Epithelial cell of proximal tubule (primary cell): Measurements from ENCODE around the gene DLK1. TPM values are rescaled to one million over a fixed set of nuclear protein-coding genes. Genes with fewer than 3 reads are reported as not detected.

Experiments
- DNase-seq: peaks from one replicate; pipeline ENCODE4 v3.0.0-alpha.2; 2011; ENCODE audit warnings: low read depth
- H3K4me3 ChIP-seq: 2 replicates; pipeline ENCODE4 v1.5.1; 2011; ENCODE audit warnings: low read depth, mild to moderate bottlenecking, low read length
- CTCF ChIP-seq: conservative IDR thresholded peaks from 2 replicates; pipeline ENCODE4 v1.5.1; 2012; ENCODE audit warnings: low read depth, mild to moderate bottlenecking, low read length
- total RNA-seq: library from RNA; depleted of rRNA; stranded (reverse); fragments of >200 nt; gene quantifications from 2 replicates; pipeline ENCODE4 v1.2.3, GENCODE V29; 2015

DLK1 gene
- total RNA-seq, 1 donor from 2014 or later, result not detected

DNA sequence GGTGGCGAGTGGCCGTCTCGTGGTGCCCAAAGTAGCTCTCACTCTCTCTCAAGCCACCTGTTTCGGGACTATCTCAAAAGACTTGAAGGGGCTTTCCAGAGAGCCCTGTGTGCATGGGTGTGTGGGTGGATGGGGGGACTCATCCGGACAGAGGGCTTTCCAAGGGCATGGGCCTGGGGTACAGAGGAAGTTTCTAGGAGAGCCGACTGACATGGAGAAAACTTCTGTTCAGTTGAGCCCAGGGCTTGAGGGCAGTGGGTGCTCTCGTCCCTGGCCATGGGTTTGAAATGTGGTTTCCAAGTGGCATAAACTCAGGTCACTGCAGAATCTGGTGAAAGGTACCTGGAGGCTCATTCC, 51.8 kb downstream of the DLK1 start:
- H3K4me3 ChIP-seq, result no peak overlapping the region
- no peak for TF ChIP-seq CTCF
- no peak for DNase-seq

- H3K4me3 ChIP-seq, result no peak overlapping the region
- TF ChIP-seq CTCF, result no peak
- DNase-seq, result no peak
Measured at GRCh38 chr14:100778951-100779690, 52.4 kb downstream of the DLK1 start.

GRCh38 chr14:100779691-100780080, 53.0 kb downstream of the DLK1 start:
- H3K4me3 ChIP-seq, result no peak overlapping the region
- DNase-seq, result no peak
- TF ChIP-seq CTCF, result no peak

- TF ChIP-seq CTCF, result no peak
- H3K4me3 ChIP-seq, result no peak overlapping the region
- no peak for DNase-seq
Measured at GRCh38 chr14:100780246-100780645, 53.6 kb downstream of the DLK1 start.

DNA sequence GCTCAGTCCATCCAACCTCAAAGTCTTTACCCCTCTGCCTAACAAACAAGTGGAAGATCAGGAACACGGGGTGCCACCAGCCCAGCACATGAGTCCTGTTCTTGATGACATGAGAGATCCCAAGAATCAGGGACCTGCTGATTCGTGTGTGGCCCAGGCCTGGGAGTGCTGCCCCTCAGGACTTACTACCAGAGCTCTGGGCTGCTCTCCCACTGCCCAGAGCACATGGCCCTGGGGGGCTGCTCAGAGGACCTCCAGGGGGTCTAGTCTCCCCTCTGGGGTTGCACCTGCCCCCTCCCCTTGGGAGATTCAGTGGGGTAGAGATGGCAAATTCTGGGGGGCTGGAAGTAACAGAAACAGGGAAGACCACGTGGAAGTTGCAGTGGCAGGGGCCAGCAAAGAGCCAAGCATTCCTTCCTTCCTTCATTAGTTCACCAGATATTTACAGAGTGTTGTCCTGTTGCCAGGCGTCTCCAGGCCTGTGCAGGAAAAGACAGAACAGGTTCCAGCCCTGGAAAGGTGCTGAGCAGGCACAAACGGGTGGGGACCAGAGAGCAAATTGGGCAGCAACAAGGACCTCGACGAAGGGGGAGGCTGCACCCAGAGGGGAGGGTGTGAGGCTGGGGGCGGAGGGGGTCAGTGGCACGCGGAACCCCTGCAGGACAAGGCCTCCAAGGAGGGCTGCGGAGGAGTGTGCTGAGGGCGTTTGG, 54.1 kb downstream of the DLK1 start:
- H3K4me3 ChIP-seq, result no peak overlapping the region
- DNase-seq, result no peak
- no peak for TF ChIP-seq CTCF

- no peak for TF ChIP-seq CTCF
- no peak overlapping the region for H3K4me3 ChIP-seq
- DNase-seq, result no peak
Measured at GRCh38 chr14:100781952-100782351, 55.3 kb downstream of the DLK1 start.
